HEK293T (cell line): Measurements from ENCODE around the gene COL26A1.

ENCODE experiments used
- ELF4 ChIP-seq: fragments of 450-650 bp; IDR thresholded peaks from 2 replicates; pipeline ENCODE4 v1.6.1; 2017; ENCODE audit warnings: antibody characterized with exemption
- LEF1 ChIP-seq: fragments of 450-650 bp; IDR thresholded peaks from 2 replicates; pipeline ENCODE4 v1.6.1; 2017; ENCODE audit warnings: mild to moderate bottlenecking, borderline replicate concordance

DNA sequence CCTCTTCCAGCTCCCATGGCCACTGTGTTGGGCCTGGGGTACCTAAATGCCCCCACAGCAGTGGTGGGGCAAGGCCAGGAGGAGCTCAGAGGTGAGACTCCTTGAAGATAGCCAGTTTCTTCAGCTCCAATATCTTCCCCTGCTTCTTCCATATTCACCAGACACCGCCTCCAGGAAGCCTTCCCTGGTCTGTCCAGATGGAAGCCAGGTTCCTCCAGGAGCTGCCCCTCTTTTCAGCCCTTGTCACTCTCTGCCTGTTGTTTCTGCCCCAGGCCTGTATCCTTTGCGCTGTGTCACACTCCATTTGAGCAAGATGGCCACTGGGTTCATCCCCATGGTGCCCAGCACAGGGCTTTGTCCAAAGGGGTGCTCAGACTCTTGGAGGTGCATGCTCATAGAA is 138.7 kb downstream of the COL26A1 start:
- no peak for TF ChIP-seq ELF4
- no peak for TF ChIP-seq LEF1
